Measurements from ENCODE around the gene KLF16. TPM values are rescaled to one million over a fixed set of nuclear protein-coding genes. Genes with fewer than 3 reads are reported as not detected.

The KLF16 gene
- total RNA-seq, 1 experiment from 2014 or later: 26.7 TPM

DNA sequence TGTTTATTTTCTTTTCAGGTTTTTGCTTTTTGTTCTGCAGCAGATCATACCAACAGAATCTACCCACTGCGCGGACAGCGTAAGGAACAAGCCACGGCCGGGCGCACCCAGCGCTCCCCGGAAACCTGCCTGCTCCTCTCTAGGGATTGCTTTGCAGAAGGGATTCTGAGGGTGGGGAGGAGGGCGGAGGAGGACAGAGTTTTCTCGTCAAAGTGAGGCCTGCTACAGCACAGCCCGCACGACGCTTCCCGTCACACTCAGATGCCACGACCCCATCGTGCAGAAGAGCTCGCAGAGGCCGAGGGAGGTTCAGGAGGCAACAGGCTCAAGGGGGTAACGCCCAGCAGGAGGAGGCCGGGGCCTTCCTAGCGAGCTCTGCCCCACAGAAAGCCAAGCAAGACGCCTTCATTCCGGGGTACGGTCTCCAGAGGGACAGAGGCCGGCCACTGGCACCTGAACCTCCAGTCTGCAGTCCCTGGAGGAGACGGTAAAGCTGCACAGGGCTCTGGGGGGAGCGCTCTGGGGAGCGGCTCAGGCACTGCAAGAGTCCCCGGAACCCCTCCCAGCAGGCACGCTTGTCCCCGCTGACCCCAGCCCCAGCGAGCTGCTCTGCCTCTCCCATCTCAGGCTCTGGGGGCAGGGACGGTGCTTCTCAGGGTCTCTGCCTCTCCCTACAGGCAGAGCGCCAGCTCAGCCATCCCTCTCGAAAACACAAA, 22.0 kb downstream of the KLF16 start:
- H3K9me2 ChIP-seq (ENCODE audit: insufficient read depth): no peaks in the 10 kb centered on the region
- no peak overlapping the region for H2AFZ ChIP-seq
- no TSS peak for BruUV-seq (replicated peaks)
- H3K4me2 ChIP-seq: no peak overlapping the region
- H4K20me1 ChIP-seq (ENCODE audit: insufficient read depth): peaks cover 69% of the 10 kb centered on the region
- ChIA-PET POLR2A (ENCODE audit: unreplicated experiment) (no interaction called here), CTCF (interaction anchor here (1.2 kb wide), 1 partner anchor 15 kb away, joined by 19 read pairs; no protein-coding TSS in a partner anchor)
- H3K27me3 ChIP-seq (ENCODE audit: insufficient read depth, low read depth): no peaks in the 10 kb centered on the region
- H3K79me2 ChIP-seq (ENCODE audit: low read depth): peaks cover 39% of the 10 kb centered on the region
- H3F3A ChIP-seq (ENCODE audit: insufficient read depth, low read depth): no peaks in the 10 kb centered on the region
- intact Hi-C loops (cut with micrococcal nuclease; ENCODE audit: unreplicated experiment): no loop called here
- TF ChIP-seq EZH2 (IDR thresholded peaks at IDR 0.05; ENCODE audit: low read depth): no peak
- TF ChIP-seq, protein P1, sequence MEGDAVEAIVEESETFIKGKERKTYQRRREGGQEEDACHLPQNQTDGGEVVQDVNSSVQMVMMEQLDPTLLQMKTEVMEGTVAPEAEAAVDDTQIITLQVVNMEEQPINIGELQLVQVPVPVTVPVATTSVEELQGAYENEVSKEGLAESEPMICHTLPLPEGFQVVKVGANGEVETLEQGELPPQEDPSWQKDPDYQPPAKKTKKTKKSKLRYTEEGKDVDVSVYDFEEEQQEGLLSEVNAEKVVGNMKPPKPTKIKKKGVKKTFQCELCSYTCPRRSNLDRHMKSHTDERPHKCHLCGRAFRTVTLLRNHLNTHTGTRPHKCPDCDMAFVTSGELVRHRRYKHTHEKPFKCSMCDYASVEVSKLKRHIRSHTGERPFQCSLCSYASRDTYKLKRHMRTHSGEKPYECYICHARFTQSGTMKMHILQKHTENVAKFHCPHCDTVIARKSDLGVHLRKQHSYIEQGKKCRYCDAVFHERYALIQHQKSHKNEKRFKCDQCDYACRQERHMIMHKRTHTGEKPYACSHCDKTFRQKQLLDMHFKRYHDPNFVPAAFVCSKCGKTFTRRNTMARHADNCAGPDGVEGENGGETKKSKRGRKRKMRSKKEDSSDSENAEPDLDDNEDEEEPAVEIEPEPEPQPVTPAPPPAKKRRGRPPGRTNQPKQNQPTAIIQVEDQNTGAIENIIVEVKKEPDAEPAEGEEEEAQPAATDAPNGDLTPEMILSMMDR (conservative IDR thresholded peaks at IDR 0.05): no peak
- no peaks in the 10 kb centered on the region for H3K9me3 ChIP-seq (ENCODE audit: insufficient read depth, low read depth)
- DNase-seq: no peak
- no peaks in the 10 kb centered on the region for H3K36me3 ChIP-seq (ENCODE audit: low read depth)
- H3K27ac ChIP-seq: no peak overlapping the region
- H3K4me3 ChIP-seq: no peak overlapping the region
- 0 out of 2 replicates have a peak, but pooled peaks cover 4% of the 10 kb centered on the region for H3K4me1 ChIP-seq (replicated peaks; ENCODE audit: insufficient read depth)

DNA sequence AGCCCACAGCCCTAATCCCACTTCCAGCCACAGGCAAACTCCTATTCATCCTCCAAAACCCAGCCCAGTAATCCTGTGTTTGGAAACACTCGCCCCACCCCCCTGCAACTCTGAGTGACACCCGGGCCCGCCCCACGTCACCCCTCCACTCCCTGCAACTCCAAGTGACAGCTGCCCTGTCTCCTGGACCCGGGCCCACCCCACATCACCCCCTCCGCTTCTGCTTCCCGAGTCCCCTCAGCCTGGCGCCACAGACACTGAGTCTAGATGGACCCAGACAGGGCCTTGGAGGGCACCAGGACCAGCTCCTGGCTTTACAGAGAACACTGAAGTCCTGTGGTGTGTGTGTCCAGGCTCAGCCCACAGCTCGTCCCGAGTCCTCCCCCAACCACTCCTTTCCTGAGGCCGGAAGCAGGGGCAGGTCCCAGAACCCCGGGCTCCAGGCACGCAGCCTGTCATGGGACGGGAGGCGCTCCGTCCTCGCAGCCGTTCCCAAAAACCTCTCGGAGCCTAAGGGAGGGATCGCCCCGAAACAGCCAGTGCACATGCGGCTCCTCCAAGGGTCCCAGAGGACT, 22.8 kb downstream of the KLF16 start:
- H3F3A ChIP-seq (ENCODE audit: insufficient read depth, low read depth): no peaks in the 10 kb centered on the region
- no TSS peak for BruUV-seq (replicated peaks)

DNA sequence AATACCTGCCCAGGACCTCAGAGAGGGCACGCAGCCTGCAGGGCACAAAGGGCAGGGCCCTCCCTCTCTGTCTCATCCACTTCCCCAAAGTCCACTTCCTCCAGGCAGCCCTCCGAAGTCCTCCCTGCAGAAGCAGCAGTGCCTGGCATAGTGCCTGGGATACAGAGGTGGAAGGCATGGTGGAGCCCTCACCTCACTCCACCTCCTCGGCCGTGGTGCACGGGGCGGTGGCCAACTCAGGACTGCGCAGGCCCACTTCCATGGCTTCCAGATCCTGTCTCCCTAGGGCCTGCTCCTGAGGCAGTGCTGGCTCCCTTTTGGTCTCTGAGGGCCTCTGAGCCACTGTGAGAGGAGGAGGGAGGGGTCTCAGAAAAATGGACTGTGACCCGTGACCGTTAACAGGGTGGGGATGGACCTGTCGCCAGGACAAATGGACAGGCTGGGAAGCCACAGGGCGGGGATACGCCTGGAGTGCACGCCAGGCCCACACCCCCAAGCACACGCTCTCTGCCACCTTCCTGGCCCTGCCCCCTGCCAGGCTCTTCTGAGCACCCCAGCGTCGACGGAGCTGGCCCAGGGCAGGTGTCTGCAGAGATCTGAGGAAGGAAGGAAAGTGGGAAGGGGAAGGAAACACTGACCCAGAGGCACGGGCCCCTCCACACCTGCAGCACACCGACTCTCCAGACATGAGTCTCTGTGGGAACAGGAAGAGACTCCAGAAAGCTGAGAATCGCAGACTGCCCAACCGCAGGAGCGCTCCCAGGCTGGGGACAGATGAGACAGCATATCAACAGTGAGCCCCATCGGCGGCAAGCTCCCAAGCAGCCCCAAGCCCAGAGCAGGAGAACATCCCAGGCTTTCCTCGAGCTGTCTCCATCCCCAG, 23.5 kb downstream of the KLF16 start:
- Histone ChIP-seq H3K27ac (no peak overlapping the region), H3K4me3 (no peak overlapping the region), H3K9me3 (ENCODE audit: insufficient read depth, low read depth) (no peaks in the 10 kb centered on the region), H2AFZ (no peak overlapping the region), H3K4me2 (no peak overlapping the region), H3F3A (ENCODE audit: insufficient read depth, low read depth) (no peaks in the 10 kb centered on the region), H3K27me3 (ENCODE audit: insufficient read depth, low read depth) (no peaks in the 10 kb centered on the region), H3K79me2 (ENCODE audit: low read depth) (peaks cover 24% of the 10 kb centered on the region), H4K20me1 (ENCODE audit: insufficient read depth) (peaks cover 63% of the 10 kb centered on the region), H3K4me1 (replicated peaks; ENCODE audit: insufficient read depth) (no peaks in the 10 kb centered on the region), H3K36me3 (ENCODE audit: low read depth) (no peaks in the 10 kb centered on the region), H3K9me2 (ENCODE audit: insufficient read depth) (no peaks in the 10 kb centered on the region)
- intact Hi-C loops (cut with micrococcal nuclease; ENCODE audit: unreplicated experiment): no loop called here
- no TSS peak for BruUV-seq (replicated peaks)
- CTCF ChIA-PET: no interaction called here
- POLR2A ChIA-PET (ENCODE audit: unreplicated experiment): no interaction called here
- DNase-seq: no peak
- TF ChIP-seq, protein P1 (conservative IDR thresholded peaks at IDR 0.05): no peak
- TF ChIP-seq EZH2 (IDR thresholded peaks at IDR 0.05; ENCODE audit: low read depth): no peak

More for the DNA sequence above, 22.8 kb downstream of the KLF16 start:
- H3K4me2 ChIP-seq: no peak overlapping the region
- H3K79me2 ChIP-seq (ENCODE audit: low read depth): peaks cover 31% of the 10 kb centered on the region
- H2AFZ ChIP-seq: no peak overlapping the region
- H3K27ac ChIP-seq: no peak overlapping the region
- H4K20me1 ChIP-seq (ENCODE audit: insufficient read depth): peaks cover 69% of the 10 kb centered on the region
- intact Hi-C loops (cut with micrococcal nuclease; ENCODE audit: unreplicated experiment): no loop called here
- H3K36me3 ChIP-seq (ENCODE audit: low read depth): no peaks in the 10 kb centered on the region
- no peak overlapping the region for H3K4me3 ChIP-seq
- no peak for DNase-seq
- POLR2A ChIA-PET (ENCODE audit: unreplicated experiment): no interaction called here
- no peaks in the 10 kb centered on the region for H3K4me1 ChIP-seq (replicated peaks; ENCODE audit: insufficient read depth)
- TF ChIP-seq, protein P1 (conservative IDR thresholded peaks at IDR 0.05): no peak
- no peak for TF ChIP-seq EZH2 (IDR thresholded peaks at IDR 0.05; ENCODE audit: low read depth)
- CTCF ChIA-PET: interaction anchor here (1.2 kb wide), 1 partner anchor 15 kb away, joined by 19 read pairs; no protein-coding TSS in a partner anchor
- no peaks in the 10 kb centered on the region for H3K27me3 ChIP-seq (ENCODE audit: insufficient read depth, low read depth)
- no peaks in the 10 kb centered on the region for H3K9me3 ChIP-seq (ENCODE audit: insufficient read depth, low read depth)
- H3K9me2 ChIP-seq (ENCODE audit: insufficient read depth): no peaks in the 10 kb centered on the region

All from PC-9 (cell line).